Peyer's patch (tissue), 4 donors: ENCODE measurements around the gene PKD2L1.

Source experiments
- POLR2A ChIP-seq, 2 donors: fragments of 450-650 bp; IDR thresholded peaks; one replicate each; pipeline ENCODE4 v1.5.1; 2017; ENCODE audit warnings: antibody characterized with exemption in 2 of 2, mild to moderate bottlenecking in 2 of 2, moderate library complexity in 2 of 2
- TF ChIP-seq, protein P1 (sequence below), 6 experiments: fragments of 450-650 bp in 4 of 6; fragments of 200-600 bp in 2 of 6; sonication (generic) in 1 of 6; IDR thresholded peaks; one replicate each; pipeline ENCODE4 v1.5.1; 2017 to 2019; ENCODE audit warnings: antibody characterized with exemption in 6 of 6, mild to moderate bottlenecking in 3 of 6, moderate library complexity in 1 of 6

DNA sequence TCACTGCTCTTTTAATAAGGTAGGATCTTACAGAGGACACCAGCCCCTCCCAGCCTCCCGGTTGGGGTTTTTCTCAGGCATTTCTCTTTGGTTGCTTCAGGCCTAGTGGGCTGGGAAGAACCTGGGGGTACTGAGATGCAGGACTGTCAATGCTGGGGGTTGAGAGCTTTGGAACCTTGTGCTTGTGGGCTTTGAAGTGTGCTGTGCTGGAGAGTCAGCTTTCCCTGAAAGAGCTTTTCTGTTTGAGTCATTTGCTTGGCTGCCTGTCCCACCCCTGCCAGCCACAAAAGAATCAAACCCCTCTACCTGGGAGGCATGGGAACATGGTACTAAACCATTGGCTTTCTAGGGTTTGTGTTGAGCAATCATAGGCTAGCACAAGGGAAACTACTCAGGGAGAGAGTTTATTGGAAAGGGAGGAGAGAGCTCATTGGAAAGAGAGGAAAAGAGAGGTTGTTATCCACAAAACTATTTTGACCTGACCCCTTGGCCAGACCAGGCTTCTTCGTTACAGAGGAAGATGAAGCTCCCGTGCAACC is 18.4 kb upstream of the PKD2L1 start:
- TF ChIP-seq, protein P1, sequence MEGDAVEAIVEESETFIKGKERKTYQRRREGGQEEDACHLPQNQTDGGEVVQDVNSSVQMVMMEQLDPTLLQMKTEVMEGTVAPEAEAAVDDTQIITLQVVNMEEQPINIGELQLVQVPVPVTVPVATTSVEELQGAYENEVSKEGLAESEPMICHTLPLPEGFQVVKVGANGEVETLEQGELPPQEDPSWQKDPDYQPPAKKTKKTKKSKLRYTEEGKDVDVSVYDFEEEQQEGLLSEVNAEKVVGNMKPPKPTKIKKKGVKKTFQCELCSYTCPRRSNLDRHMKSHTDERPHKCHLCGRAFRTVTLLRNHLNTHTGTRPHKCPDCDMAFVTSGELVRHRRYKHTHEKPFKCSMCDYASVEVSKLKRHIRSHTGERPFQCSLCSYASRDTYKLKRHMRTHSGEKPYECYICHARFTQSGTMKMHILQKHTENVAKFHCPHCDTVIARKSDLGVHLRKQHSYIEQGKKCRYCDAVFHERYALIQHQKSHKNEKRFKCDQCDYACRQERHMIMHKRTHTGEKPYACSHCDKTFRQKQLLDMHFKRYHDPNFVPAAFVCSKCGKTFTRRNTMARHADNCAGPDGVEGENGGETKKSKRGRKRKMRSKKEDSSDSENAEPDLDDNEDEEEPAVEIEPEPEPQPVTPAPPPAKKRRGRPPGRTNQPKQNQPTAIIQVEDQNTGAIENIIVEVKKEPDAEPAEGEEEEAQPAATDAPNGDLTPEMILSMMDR (IDR thresholded peaks at IDR 0.05) = no peak
- no peak for TF ChIP-seq POLR2A (IDR thresholded peaks at IDR 0.05)
